Measurements from ENCODE around the gene NTRK1. TPM values are rescaled to one million over a fixed set of nuclear protein-coding genes. Genes with fewer than 3 reads are reported as not detected.

NTRK1 gene
- total RNA-seq, 3 donors from 2014 or later, result 0.16 to 4.9 (median 0.73) TPM

- no peak for TF ChIP-seq POLR2A (IDR thresholded peaks at IDR 0.05)
- no peak for TF ChIP-seq POLR2AphosphoS5 (IDR thresholded peaks at IDR 0.05)
- TF ChIP-seq, protein P1, sequence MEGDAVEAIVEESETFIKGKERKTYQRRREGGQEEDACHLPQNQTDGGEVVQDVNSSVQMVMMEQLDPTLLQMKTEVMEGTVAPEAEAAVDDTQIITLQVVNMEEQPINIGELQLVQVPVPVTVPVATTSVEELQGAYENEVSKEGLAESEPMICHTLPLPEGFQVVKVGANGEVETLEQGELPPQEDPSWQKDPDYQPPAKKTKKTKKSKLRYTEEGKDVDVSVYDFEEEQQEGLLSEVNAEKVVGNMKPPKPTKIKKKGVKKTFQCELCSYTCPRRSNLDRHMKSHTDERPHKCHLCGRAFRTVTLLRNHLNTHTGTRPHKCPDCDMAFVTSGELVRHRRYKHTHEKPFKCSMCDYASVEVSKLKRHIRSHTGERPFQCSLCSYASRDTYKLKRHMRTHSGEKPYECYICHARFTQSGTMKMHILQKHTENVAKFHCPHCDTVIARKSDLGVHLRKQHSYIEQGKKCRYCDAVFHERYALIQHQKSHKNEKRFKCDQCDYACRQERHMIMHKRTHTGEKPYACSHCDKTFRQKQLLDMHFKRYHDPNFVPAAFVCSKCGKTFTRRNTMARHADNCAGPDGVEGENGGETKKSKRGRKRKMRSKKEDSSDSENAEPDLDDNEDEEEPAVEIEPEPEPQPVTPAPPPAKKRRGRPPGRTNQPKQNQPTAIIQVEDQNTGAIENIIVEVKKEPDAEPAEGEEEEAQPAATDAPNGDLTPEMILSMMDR (IDR thresholded peaks at IDR 0.05), result no peak
- Histone ChIP-seq H3K27me3 (peaks cover 0 to 6% of the 10 kb centered on the region in 2 donors), H3K4me1 (no peaks in the 10 kb centered on the region), H3K4me3 (no peak overlapping the region), H3K9me3 (no peaks in the 10 kb centered on the region), H3K27ac (no peak overlapping the region), H3K36me3 (no peaks in the 10 kb centered on the region)
- DNase-seq (ENCODE audit: low spot score in 2 of 2), result no peak
- intact Hi-C loops (cut with DNase I; ENCODE audit: low total_unique reads), result loop anchor here (1.0 kb wide), 1 partner anchor 17 kb away; no protein-coding TSS in a partner anchor
Measured at GRCh38 chr1:156851779-156852417, 8.8 kb upstream of the NTRK1 start.

GRCh38 chr1:156852418-156852874 lies 8.2 kb upstream of the NTRK1 start:
- Histone ChIP-seq H3K9me3 (no peaks in the 10 kb centered on the region), H3K27ac (no peak overlapping the region), H3K4me1 (no peaks in the 10 kb centered on the region), H3K36me3 (no peaks in the 10 kb centered on the region), H3K4me3 (no peak overlapping the region), H3K27me3 (peaks cover 0 to 6% of the 10 kb centered on the region in 2 donors)
- intact Hi-C loops (cut with DNase I; ENCODE audit: low total_unique reads), result no loop called here
- TF ChIP-seq POLR2A (IDR thresholded peaks at IDR 0.05) (no peak), POLR2AphosphoS5 (IDR thresholded peaks at IDR 0.05) (no peak)
- TF ChIP-seq, protein P1 (IDR thresholded peaks at IDR 0.05), result no peak
- DNase-seq (ENCODE audit: low spot score in 2 of 2), result peak; percentile 42 to 77

DNA sequence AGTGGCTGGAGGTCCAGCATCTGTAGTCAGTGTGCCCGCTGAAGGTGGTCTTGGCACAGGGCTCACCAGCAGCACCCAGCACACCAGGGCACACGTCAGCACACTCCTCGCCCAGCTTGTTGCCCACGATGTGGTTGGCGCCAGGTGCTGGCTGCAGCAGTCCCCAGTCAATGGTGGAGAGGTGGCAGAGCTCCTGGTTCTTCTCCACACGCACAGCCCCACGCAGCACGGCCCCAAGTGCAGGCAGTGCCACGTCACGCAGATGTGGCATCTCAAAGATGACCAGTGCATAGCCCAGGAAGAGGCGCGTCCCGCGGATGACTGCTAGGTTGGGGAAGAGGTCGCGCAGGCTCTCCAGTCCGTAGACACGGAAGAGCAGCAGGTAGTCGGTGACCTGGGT lies 6.9 kb upstream of the NTRK1 start:
- no peak overlapping the region for H3K4me3 ChIP-seq
- no peak for DNase-seq (ENCODE audit: low spot score in 2 of 2)
- intact Hi-C loops (cut with DNase I; ENCODE audit: low total_unique reads), result no loop called here
- no peaks in the 10 kb centered on the region for H3K9me3 ChIP-seq
- no peak overlapping the region for H3K27ac ChIP-seq
- no peaks in the 10 kb centered on the region for H3K36me3 ChIP-seq
- no peaks in the 10 kb centered on the region for H3K4me1 ChIP-seq
- peaks cover 0 to 10% of the 10 kb centered on the region in 2 donors for H3K27me3 ChIP-seq
- TF ChIP-seq, protein P1 (IDR thresholded peaks at IDR 0.05), result no peak
- TF ChIP-seq POLR2A (IDR thresholded peaks at IDR 0.05) (no peak), POLR2AphosphoS5 (IDR thresholded peaks at IDR 0.05) (no peak)

DNA sequence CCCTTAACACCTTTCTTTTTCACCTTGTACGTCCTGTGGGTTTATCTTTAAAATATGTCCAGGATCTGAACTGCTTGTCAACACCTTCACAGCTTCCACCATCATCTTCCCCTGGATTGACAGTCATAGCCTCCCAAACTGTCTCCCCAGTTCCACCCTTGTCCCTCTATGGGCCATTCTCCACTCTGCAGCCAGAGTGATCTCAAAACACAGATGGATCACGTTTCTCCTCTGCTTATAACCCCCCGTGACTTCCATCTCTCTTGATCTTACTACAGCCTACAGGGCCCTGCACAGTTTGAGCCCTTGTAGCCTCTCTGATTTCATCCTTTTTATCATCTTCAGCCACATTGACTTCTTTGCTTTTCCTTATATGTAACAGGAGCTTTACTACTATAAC lies 6.0 kb upstream of the NTRK1 start:
- no peaks in the 10 kb centered on the region for H3K9me3 ChIP-seq
- H3K4me3 ChIP-seq, result no peak overlapping the region
- no peak for TF ChIP-seq POLR2AphosphoS5 (IDR thresholded peaks at IDR 0.05)
- no peak for TF ChIP-seq POLR2A (IDR thresholded peaks at IDR 0.05)
- TF ChIP-seq, protein P1 (IDR thresholded peaks at IDR 0.05), result no peak
- peaks cover 0 to 8% of the 10 kb centered on the region in 2 donors for H3K4me1 ChIP-seq
- H3K36me3 ChIP-seq, result no peaks in the 10 kb centered on the region
- H3K27me3 ChIP-seq, result peaks cover 0 to 14% of the 10 kb centered on the region in 2 donors
- no peak for DNase-seq (ENCODE audit: low spot score in 2 of 2)
- intact Hi-C loops (cut with DNase I; ENCODE audit: low total_unique reads), result no loop called here
- H3K27ac ChIP-seq, result no peak overlapping the region

DNA sequence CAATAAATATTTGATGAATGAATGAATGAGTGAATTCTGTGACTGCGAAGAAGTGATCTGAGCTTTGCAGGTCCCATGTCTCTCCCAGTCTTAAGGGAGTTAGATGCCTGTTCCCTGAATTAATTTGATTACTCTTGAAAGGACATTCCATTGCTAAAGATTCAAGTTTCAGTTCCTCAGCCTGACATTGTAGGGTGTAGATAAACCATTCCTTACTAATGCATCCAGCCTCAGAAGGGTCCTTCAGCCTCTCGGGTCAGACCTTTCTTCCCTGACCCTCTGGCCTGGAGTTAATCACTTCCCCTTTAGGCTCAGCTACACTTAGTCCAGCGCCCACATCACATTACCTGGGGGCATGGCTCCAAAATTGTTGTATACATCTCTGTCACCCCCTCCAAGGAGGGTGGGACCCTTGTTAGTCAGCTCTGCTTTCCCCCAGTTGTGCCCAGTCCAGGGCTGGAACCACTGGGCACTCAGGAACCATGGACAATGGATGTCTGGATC lies 4.3 kb upstream of the NTRK1 start:
- DNase-seq (ENCODE audit: low spot score in 2 of 2), result no peak
- no peaks in the 10 kb centered on the region for H3K36me3 ChIP-seq
- TF ChIP-seq POLR2AphosphoS5 (IDR thresholded peaks at IDR 0.05), result no peak
- TF ChIP-seq, protein P1 (IDR thresholded peaks at IDR 0.05), result no peak
- TF ChIP-seq POLR2A (IDR thresholded peaks at IDR 0.05), result no peak
- peaks cover 7 to 14% of the 10 kb centered on the region in 2 donors for H3K4me1 ChIP-seq
- peaks cover 0 to 30% of the 10 kb centered on the region in 2 donors for H3K27me3 ChIP-seq
- H3K4me3 ChIP-seq, result no peak overlapping the region
- no peaks in the 10 kb centered on the region for H3K9me3 ChIP-seq
- intact Hi-C loops (cut with DNase I; ENCODE audit: low total_unique reads), result no loop called here
- no peak overlapping the region for H3K27ac ChIP-seq

Data from breast epithelium (tissue), 4 donors.